Lung (tissue), 12 donors: ENCODE results near the gene PLXNA1. TPM values are rescaled to one million over a fixed set of nuclear protein-coding genes. Genes with fewer than 3 reads are reported as not detected.

ENCODE experiments used
- ATAC-seq: fragments of 200-7000 bp; cut with Tn5 transposase; one replicate; pipeline ENCODE4 v1.9.1; 2020; ENCODE audit warnings: moderate number of reproducible peaks; ENCODE audit not compliant: insufficient read depth, low FRiP score
- DNase-seq, 3 donors: peaks; one replicate each; pipeline ENCODE4 v3.0.0-alpha.2; 2013 to 2017
- H3K27ac ChIP-seq, 2 donors: one replicate each; pipeline ENCODE4 v1.5.1; 2013; ENCODE audit warnings: mild to moderate bottlenecking in 2 of 2, moderate library complexity in 2 of 2, control low read depth in 1 of 2, inconsistent platforms in 1 of 2, low read depth in 1 of 2, low read length in 1 of 2
- H3K27me3 ChIP-seq, 3 donors: one replicate each; pipeline ENCODE4 v1.5.1; 2013; ENCODE audit warnings: low read length in 2 of 3; ENCODE audit not compliant: control insufficient read depth in 3 of 3, insufficient read depth in 3 of 3
- H3K36me3 ChIP-seq, 4 donors: one replicate each; pipeline ENCODE4 v1.5.1; 2013; ENCODE audit warnings: low read length in 4 of 4, mild to moderate bottlenecking in 1 of 4, moderate library complexity in 1 of 4; ENCODE audit not compliant: control insufficient read depth in 4 of 4, insufficient read depth in 4 of 4
- H3K4me1 ChIP-seq, 5 donors: one replicate each; pipeline ENCODE4 v1.5.1; 2013; ENCODE audit warnings: low read length in 5 of 5, mild to moderate bottlenecking in 2 of 5, moderate library complexity in 1 of 5; ENCODE audit not compliant: control insufficient read depth in 5 of 5, insufficient read depth in 5 of 5
- H3K4me3 ChIP-seq: one replicate; pipeline ENCODE4 v1.5.1; 2013; ENCODE audit warnings: mild to moderate bottlenecking, control low read depth, moderate library complexity
- H3K9ac ChIP-seq, 2 donors: one replicate each; pipeline ENCODE4 v1.5.1; 2013; ENCODE audit warnings: low read length in 2 of 2, control low read depth in 1 of 2; ENCODE audit not compliant: insufficient read depth in 1 of 2
- H3K9me3 ChIP-seq, 4 donors: one replicate each; pipeline ENCODE4 v1.5.1; 2013; ENCODE audit warnings: low read length in 3 of 4, mild to moderate bottlenecking in 1 of 4, moderate library complexity in 1 of 4; ENCODE audit not compliant: control insufficient read depth in 4 of 4, insufficient read depth in 3 of 4
- CTCF ChIP-seq: IDR thresholded peaks from 2 replicates; pipeline ENCODE4 v1.5.1; 2012; ENCODE audit warnings: mild to moderate bottlenecking; ENCODE audit errors: control extremely low read depth, extremely low read depth
- WGBS, 2 donors: extraction: QIAGEN DNeasy Blood & Tissue Kit; methylation state at CpG; one replicate each; pipeline ENCODE4 v1.1.7; 2013; 5-methylcytosine and 5-hydroxymethylcytosine counted together
- polyA plus RNA-seq, 2 donors: library from polyadenylated mRNA; stranded (reverse); fragments of 200-250 nt; gene quantifications; one replicate each; pipeline ENCODE4 v1.2.1, GENCODE V29; 2013
- total RNA-seq, 2 donors: library from RNA; depleted of rRNA in 1 of 2; stranded (reverse); fragments of >200 nt in 1 of 2; gene quantifications; one replicate each; pipeline ENCODE4 v1.2.1, GENCODE V29; 2014 to 2021
- donor health status: control.
- donor health status: control.
- donor health status: Bipolar disorder and iron deficiency.
- donor health status: healthy.
- donor health status: DM: yes; HTN: yes; CAD: no.

PLXNA1 gene
- total and polyA plus RNA-seq, 4 donors = 17.6 to 51.7 (median 21.7) TPM

- no peak overlapping the region for H3K4me3 ChIP-seq
- DNase-seq (no peak), ATAC-seq (no peak)
- H3K27me3 ChIP-seq = no peaks in the 10 kb centered on the region
- H3K27ac ChIP-seq = no peak overlapping the region
- H3K4me1 ChIP-seq = peaks cover 0 to 4% (median 0%) of the 10 kb centered on the region in 5 donors
- TF ChIP-seq CTCF = no peak
- 95% methylated on average over 19 of the region's 19 CpGs for WGBS, 2 donors
- peaks cover 0 to 72% (median 8%) of the 10 kb centered on the region in 4 donors for H3K36me3 ChIP-seq
- H3K9me3 ChIP-seq = no peaks in the 10 kb centered on the region
- no peak overlapping the region for H3K9ac ChIP-seq
Observed at GRCh38 chr3:127030508-127031412, 47.8 kb downstream of the PLXNA1 start.

- Histone ChIP-seq H3K9ac (no peak overlapping the region), H3K27ac (no peak overlapping the region), H3K9me3 (no peaks in the 10 kb centered on the region), H3K27me3 (no peaks in the 10 kb centered on the region), H3K4me3 (no peak overlapping the region), H3K36me3 (peaks cover 0 to 72% (median 10%) of the 10 kb centered on the region in 4 donors), H3K4me1 (peaks cover 0 to 8% (median 0%) of the 10 kb centered on the region in 5 donors)
- TF ChIP-seq CTCF = no peak
- WGBS, 2 donors = 94% methylated on average over 9 of the region's 9 CpGs
- DNase-seq (no peak), ATAC-seq (no peak)
Observed at GRCh38 chr3:127031413-127031810, 48.5 kb downstream of the PLXNA1 start.

- no peak for TF ChIP-seq CTCF
Observed at GRCh38 chr3:127031845-127032244, 48.9 kb downstream of the PLXNA1 start.

More at GRCh38 chr3:127031845-127032244, 48.9 kb downstream of the PLXNA1 start:
- H3K4me3 ChIP-seq = no peak overlapping the region
- H3K4me1 ChIP-seq = peaks cover 0 to 8% (median 0%) of the 10 kb centered on the region in 5 donors
- 88 to 95% methylated on average over 7 of the region's 7 CpGs for WGBS, 2 donors
- H3K36me3 ChIP-seq = peaks cover 0 to 68% (median 9%) of the 10 kb centered on the region in 4 donors
- no peaks in the 10 kb centered on the region for H3K9me3 ChIP-seq
- H3K27ac ChIP-seq = no peak overlapping the region
- H3K9ac ChIP-seq = no peak overlapping the region
- H3K27me3 ChIP-seq = no peaks in the 10 kb centered on the region
- DNase-seq = no peak
- ATAC-seq = no peak
